K562 (cell line): ENCODE results near the gene KCTD21. TPM values are rescaled to one million over a fixed set of nuclear protein-coding genes. Genes with fewer than 3 reads are reported as not detected.

ENCODE experiments used
- ATAC-seq: fragments of 200-7000 bp; cut with Tn5 transposase; 3 replicates; pipeline ENCODE4 v1.9.1; 2020; ENCODE audit warnings: moderate library complexity
- BruUV-seq: library from RNA; stranded (reverse); fragments of 400-500 nt; replicated peaks from 2 replicates; lab custom pipeline; 2021; lab: Mats Ljungman, UMichigan
- CTCF ChIA-PET: fragments of 300-600 bp; formaldehyde crosslinking; extraction: SDS; loops from one replicate; lab custom pipeline; 2021; ENCODE audit warnings: low intra/inter-chr PET ratio; lab: Yijun Ruan, JAX
- POLR2A ChIA-PET: fragments of 300-600, 350-650 bp; sonication (Branson Sonifier 250); formaldehyde crosslinking; extraction: SDS; loops from one replicate; lab custom pipeline; 2021; ENCODE audit warnings: antibody characterized with exemption, inconsistent platforms; lab: Yijun Ruan, JAX
- DNase-seq, 4 experiments: peaks; one replicate each; pipeline versions ENCODE4 v3.0.0 to v3.0.0-alpha.2; 2011 to 2018; ENCODE audit warnings: low spot score in 3 of 4, mixed read lengths in 3 of 4; ENCODE audit errors: extremely low read depth in 1 of 4
- FAIRE-seq: peaks from 2 replicates; lab custom pipeline; 2011; peaks lifted over from hg19 to GRCh38; lab: Jason Lieb, UNC
- H2AFZ ChIP-seq: 2 replicates; pipeline ENCODE4 v1.6.0; 2011; ENCODE audit warnings: low read depth, low read length, control low read depth, inconsistent platforms
- H3K27ac ChIP-seq: fragments of 200-600 bp; 3 replicates; pipeline ENCODE4 v1.8.0; 2011; ENCODE audit warnings: low read depth, mild to moderate bottlenecking, control low read depth, inconsistent platforms, low read length, moderate library complexity, mixed read lengths; ENCODE audit errors: extremely low read depth
- H3K27me3 ChIP-seq, 2 experiments: fragments of 300-600 bp in 1 of 2; 2 replicates in 1 of 2; 3 replicates in 1 of 2; pipeline versions ENCODE4 v1.6.0 to v1.8.0; 2011; ENCODE audit warnings: inconsistent platforms in 2 of 2, low read length in 2 of 2, mild to moderate bottlenecking in 1 of 2, mixed read lengths in 1 of 2, moderate library complexity in 1 of 2; ENCODE audit not compliant: control insufficient read depth in 2 of 2, insufficient read depth in 2 of 2
- H3K36me3 ChIP-seq: fragments of 300-600 bp; 3 replicates; pipeline ENCODE4 v1.8.0; 2011; ENCODE audit warnings: mild to moderate bottlenecking, low read length, inconsistent platforms; ENCODE audit not compliant: control insufficient read depth, insufficient read depth
- H3K4me1 ChIP-seq, 2 experiments: fragments of 200-600 bp in 1 of 2; replicated peaks in 1 of 2; 2 replicates in 1 of 2; 3 replicates in 1 of 2; pipeline versions ENCODE4 v1.5.1 to v1.8.0; 2011; ENCODE audit warnings: inconsistent platforms in 2 of 2, low read length in 2 of 2, mild to moderate bottlenecking in 1 of 2, mixed read lengths in 1 of 2, moderate library complexity in 1 of 2; ENCODE audit not compliant: control insufficient read depth in 2 of 2, insufficient read depth in 2 of 2
- H3K4me2 ChIP-seq: 2 replicates; pipeline ENCODE4 v1.6.1; 2011; ENCODE audit warnings: low read length, control low read depth, inconsistent platforms, mixed read lengths; ENCODE audit not compliant: insufficient read depth
- H3K4me3 ChIP-seq: fragments of 200-600 bp; sonication (generic), shearing (Covaris generic); 2 replicates; pipeline ENCODE4 v1.5.1; 2016; ENCODE audit warnings: control low read depth, inconsistent platforms
- H3K79me2 ChIP-seq: fragments of 200-600 bp; 3 replicates; pipeline ENCODE4 v1.8.0; 2011; ENCODE audit warnings: low read length, inconsistent platforms; ENCODE audit not compliant: control insufficient read depth, insufficient read depth
- H3K9ac ChIP-seq, 2 experiments: 2 replicates each; pipeline versions ENCODE4 v1.6.0 to v1.6.1; 2011; ENCODE audit warnings: low read depth in 2 of 2, low read length in 2 of 2, control low read depth in 1 of 2, inconsistent platforms in 1 of 2, mild to moderate bottlenecking in 1 of 2, mixed read lengths in 1 of 2; ENCODE audit not compliant: insufficient read depth in 1 of 2
- H3K9me1 ChIP-seq: one replicate; pipeline ENCODE4 v1.6.0; 2011; ENCODE audit warnings: inconsistent platforms, mild to moderate bottlenecking, low read length, moderate library complexity; ENCODE audit not compliant: control insufficient read depth, insufficient read depth
- H3K9me3 ChIP-seq: replicated peaks from 2 replicates; pipeline ENCODE4 v1.5.1; 2011; ENCODE audit warnings: low read depth, low read length, inconsistent platforms; ENCODE audit not compliant: control insufficient read depth, insufficient read depth
- H4K20me1 ChIP-seq: replicated peaks from 2 replicates; pipeline ENCODE4 v1.6.1; 2011; ENCODE audit warnings: low read length, inconsistent platforms, mixed read lengths; ENCODE audit not compliant: control insufficient read depth, insufficient read depth
- MAX ChIP-seq: sonication (generic); formaldehyde crosslinking; IDR thresholded peaks from 2 replicates; pipeline ENCODE4 v1.9.0; 2022; ENCODE audit warnings: mild to moderate bottlenecking, missing genetic modification reagents
- POLR2B ChIP-seq: fragments of 450-650 bp; IDR thresholded peaks from 2 replicates; pipeline ENCODE4 v1.6.1; 2018; ENCODE audit warnings: low read depth; ENCODE audit not compliant: partially characterized antibody
- ZNF398 ChIP-seq: fragments of 250-450 bp; sonication (Bioruptor Pico); IDR thresholded peaks from 2 replicates; pipeline ENCODE4 v1.8.0; 2021; ENCODE audit warnings: moderate library complexity, mild to moderate bottlenecking, inconsistent platforms
- WGBS: fragments of 100-300 bp; shearing (Covaris generic); methylation state at CpG from one replicate; pipeline ENCODE4 v1.1.6; 2016; ENCODE audit warnings: low coverage, mixed read lengths; ENCODE audit not compliant: insufficient coverage; ENCODE audit errors: missing lambda C conversion rate; 5-methylcytosine and 5-hydroxymethylcytosine counted together
- in situ Hi-C: fragments of 300-500 bp; cut with MboI; formaldehyde crosslinking; loops from 4 replicates; pipeline ENCODE4 v1.15.0; 2018; ENCODE audit warnings: inconsistent platforms, mixed read lengths
- intact Hi-C: fragments of 100-400 bp; cut with micrococcal nuclease; formaldehyde crosslinking; loops from 2 replicates; pipeline ENCODE4 v1.14.2; 2022
- polyA plus RNA-seq, 8 experiments: library from polyadenylated mRNA; depleted of rRNA in 4 of 8; stranded (reverse) in 5 of 8; unstranded in 3 of 8; fragments of >200 nt; fragmentation: Nextera tagmentation in 2 of 8; fragmentation: Illumina TruSeq in 1 of 8; extraction: Ambion mirVana in 2 of 8; extraction: Trizol in 1 of 8; gene quantifications; 2 replicates each; pipeline versions ENCODE4 v1.2.1 to v1.2.3, GENCODE V29; 2011 to 2014; ENCODE audit warnings: inconsistent platforms in 1 of 8, missing spikeins in 1 of 8
- total RNA-seq, 7 experiments: library from RNA; depleted of rRNA in 6 of 7; stranded (reverse); fragments of >200 nt in 6 of 7; fragmentation: Illumina TruSeq in 2 of 7; extraction: Trizol in 2 of 7; gene quantifications; 2 replicates each; pipeline versions ENCODE4 v1.2.1 to v1.2.3, GENCODE V29; 2011 to 2021; ENCODE audit warnings: low replicate concordance in 1 of 7

Gene KCTD21
- total and polyA plus RNA-seq, 9 of the 15 experiments (the other 6 are each of a cell fraction or from before 2014, with no cell fraction given) = 0.34 to 5.4 (median 1.9) TPM

- TF ChIP-seq MAX (CRISPR knock-in tag) (0 out of 2 replicates have a peak, but pooled peaks have one; percentile 11), ZNF398 (CRISPR knock-in tag) (no peak)
These were observed 21.5 kb downstream of the KCTD21 start (continued) for GRCh38 chr11:78166855-78167469.

GRCh38 chr11:78164471-78164870, 24.0 kb downstream of the KCTD21 start:
- no peak overlapping the region for H3K4me3 ChIP-seq
- TF ChIP-seq POLR2B = no peak
- FAIRE-seq (no peak), DNase-seq (no peak), ATAC-seq (no peak)
- H3K79me2 ChIP-seq = no peaks in the 10 kb centered on the region
- no peaks in the 10 kb centered on the region for H3K36me3 ChIP-seq
- ChIA-PET POLR2A (interaction anchor here (1.3 kb wide), 1 partner anchor 25 kb away, joined by 4 read pairs; no protein-coding TSS in a partner anchor), CTCF (no interaction called here)
- WGBS = 74% methylated on average over 2 of the region's 2 CpGs
- intact Hi-C loops = no loop called here
- no peak overlapping the region for H2AFZ ChIP-seq
- no peak overlapping the region for H3K27ac ChIP-seq
- peaks cover 9 to 22% of the 10 kb centered on the region in 2 experiments; a peak in 4 of 5 replicates for H3K4me1 ChIP-seq
- H3K27me3 ChIP-seq = no peaks in the 10 kb centered on the region
- no peaks in the 10 kb centered on the region for H3K9me3 ChIP-seq
- H3K9me1 ChIP-seq = no peaks in the 10 kb centered on the region
- H3K4me2 ChIP-seq = no peak overlapping the region
- H3K9ac ChIP-seq = no peak overlapping the region
- in situ Hi-C loops = no loop called here
- H4K20me1 ChIP-seq = no peaks in the 10 kb centered on the region
- no TSS peak for BruUV-seq
